Activated CD4-positive, alpha-beta T cell treated with anti-CD3 and anti-CD28 coated beads for 24 hours (primary cell): ENCODE data around the gene FUT7.
A peak's percentile ranks its signal among the peaks of the same experiment; 100 is the strongest.
"Not testable (repeated sequence)": the region's sequence is repeated elsewhere in the genome, so short reads cannot be mapped to it uniquely, and the experiment has no call there.

Experiments
- DNase-seq, 2 donors: peaks; one replicate each; pipeline ENCODE4 v3.0.0-alpha.2; 2020; ENCODE audit warnings: low read depth in 2 of 2

FUT7 gene

GRCh38 chr9:137004285-137004684 is 27.6 kb downstream of the FUT7 start:
- DNase-seq = not testable (repeated sequence)

DNA sequence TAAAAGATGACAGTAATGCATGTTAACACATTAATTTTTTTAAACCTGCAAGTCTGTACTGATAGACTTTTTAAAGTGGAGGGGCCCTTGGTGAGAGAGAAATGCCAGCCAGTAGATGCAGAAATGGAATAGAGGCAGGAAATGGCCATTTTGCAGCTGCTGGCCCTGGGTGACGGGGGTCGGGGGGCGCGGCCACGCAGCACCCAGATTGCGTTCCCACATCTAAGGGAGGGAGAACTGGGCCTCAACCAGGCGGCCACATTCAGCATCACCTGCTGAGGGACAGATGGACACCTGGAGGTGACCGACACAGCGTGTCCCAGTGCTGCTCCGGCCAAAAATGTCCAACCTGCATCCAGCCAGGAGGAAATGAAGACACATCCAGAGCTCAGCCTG is 29.2 kb downstream of the FUT7 start:
- no peak for DNase-seq

GRCh38 chr9:137001857-137002645 is 29.8 kb downstream of the FUT7 start:
- DNase-seq = no peak

GRCh38 chr9:137000177-137000930 is 31.5 kb downstream of the FUT7 start:
- no peak for DNase-seq

DNA sequence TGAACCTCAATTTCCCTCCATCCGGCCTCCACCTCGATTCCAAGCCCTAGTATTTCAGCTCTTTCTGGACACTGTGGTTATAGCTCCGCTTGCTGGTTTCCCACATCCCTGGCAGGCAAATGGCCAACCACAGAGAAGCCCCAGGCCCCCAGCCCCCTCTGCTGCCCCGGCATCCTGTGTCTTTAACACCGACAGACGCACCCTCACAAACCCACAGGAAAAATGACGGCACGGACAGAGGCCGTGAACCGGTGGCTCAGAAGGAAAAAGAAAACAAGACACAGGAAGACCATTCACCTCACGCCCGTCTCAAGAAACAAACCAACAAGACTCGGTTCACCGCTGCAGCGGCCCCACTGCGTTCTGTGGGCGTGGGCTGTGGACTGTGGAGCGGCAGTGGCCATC is 34.1 kb downstream of the FUT7 start:
- no peak for DNase-seq

GRCh38 chr9:136997371-136997770 is 34.5 kb downstream of the FUT7 start:
- DNase-seq = no peak

DNA sequence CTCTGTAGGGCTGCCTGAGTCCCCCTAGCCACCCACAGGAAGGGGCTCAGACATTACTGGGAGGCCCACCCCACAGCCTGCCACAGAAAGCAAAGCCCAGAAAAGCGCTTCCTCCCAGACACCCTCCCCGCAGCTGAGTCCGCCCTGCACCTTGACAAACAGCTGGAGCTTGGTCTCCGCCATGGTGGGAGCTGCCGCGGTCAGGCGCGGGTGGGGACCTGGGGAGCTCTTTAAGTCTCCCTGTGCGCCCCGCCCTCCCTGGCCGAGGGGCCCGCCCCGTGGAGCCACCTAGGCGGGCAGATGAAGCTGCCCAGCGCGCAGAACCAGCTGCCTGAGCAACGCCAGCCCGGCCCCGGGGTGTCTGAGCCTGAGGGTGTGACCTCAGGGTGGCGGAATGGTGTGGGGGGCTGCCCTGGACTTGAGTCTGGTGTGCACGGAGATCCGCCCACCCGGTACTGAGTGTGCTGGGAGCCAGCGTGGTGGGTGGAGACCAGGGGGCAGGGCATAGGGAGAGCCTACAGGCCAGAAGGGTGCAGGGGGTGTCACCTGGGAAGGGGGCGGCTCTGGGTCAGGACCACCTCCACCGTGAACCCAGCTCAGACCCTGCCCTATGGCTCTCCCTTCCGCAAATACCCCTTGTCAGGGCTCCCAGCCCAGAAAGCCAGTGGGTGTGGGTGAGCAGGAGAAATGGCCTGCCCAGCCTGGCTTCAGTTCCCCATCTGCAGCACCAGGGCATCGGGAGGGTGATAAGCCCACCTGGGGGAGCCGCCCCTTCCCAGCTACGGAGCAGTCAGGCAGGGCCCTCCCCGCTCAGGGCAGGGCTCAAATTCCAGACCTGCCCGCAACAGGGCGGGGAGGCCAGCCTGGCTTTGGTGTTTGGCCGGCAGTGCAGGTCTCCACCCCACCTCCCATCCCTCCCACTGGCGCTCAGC is 35.3 kb downstream of the FUT7 start, which contains the start of gene CLIC3:
Gene CLIC3, minus strand, starts transcription at position 208 of the 932 bp plus-strand sequence. Its CDS starts 25 bp downstream, at position 183.
- DNase-seq = no peak

DNA sequence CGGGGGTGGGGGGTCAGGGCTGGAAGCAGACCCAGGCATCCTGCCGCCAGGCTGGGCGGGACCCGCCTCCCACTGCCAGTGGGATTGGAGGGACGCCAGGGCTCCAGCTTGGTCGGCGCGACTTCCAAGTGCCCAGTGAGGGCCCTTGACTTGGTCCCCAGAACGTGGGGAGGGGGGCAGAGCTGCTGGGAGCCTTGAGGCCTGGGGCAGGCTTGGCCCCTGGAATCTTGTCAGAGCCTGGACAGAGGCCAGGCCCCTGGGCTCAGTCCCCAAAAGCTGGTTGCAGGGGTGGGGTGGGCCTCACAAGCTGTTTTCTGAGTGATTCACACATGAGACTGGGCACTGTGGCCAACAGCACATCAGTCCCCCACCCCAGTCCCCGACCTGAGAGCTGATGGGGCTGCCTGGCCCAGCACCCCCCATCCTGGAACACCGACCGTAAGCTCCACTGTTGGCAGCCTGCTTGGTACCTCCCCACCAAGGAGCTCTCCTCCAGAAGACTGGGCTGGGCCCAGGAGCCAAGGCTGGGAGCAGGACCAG is 36.0 kb downstream of the FUT7 start:
- DNase-seq = no peak

GRCh38 chr9:136995362-136995761 is 36.5 kb downstream of the FUT7 start:
- no peak for DNase-seq

DNA sequence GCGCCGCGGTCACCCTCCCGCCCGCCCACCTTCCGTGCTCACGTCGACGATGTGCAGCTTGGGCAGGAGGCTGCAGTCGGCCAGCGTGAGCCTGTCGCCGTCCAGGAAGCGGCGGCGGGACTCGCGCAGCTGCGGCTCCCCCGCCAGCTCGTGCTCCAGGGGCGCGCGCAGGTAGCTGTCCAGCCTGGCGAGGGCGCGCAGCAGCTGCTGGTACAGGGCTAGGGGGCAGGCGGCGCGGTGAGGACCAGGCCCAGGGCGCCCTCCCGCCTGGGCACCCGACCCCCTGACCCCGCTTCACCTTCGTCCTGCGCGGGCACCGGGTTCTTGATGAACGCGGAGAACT is 37.0 kb downstream of the FUT7 start:
- no peak for DNase-seq

- DNase-seq = no peak
Observed at GRCh38 chr9:136994180-136994887, 37.6 kb downstream of the FUT7 start.

GRCh38 chr9:136992819-136993369 is 39.0 kb downstream of the FUT7 start:
- DNase-seq = no peak

- peak; percentile 94 to 95 for DNase-seq
Observed at GRCh38 chr9:136991993-136992818, 39.7 kb downstream of the FUT7 start, which contains the start of gene PAXX. PAXX (plus strand) TSS chr9:136992422; CDS start chr9:136992444, 22 bp downstream.

GRCh38 chr9:136990242-136990911 is 41.5 kb downstream of the FUT7 start:
- no peak for DNase-seq

GRCh38 chr9:136988872-136989271 is 43.0 kb downstream of the FUT7 start:
- DNase-seq = no peak

DNA sequence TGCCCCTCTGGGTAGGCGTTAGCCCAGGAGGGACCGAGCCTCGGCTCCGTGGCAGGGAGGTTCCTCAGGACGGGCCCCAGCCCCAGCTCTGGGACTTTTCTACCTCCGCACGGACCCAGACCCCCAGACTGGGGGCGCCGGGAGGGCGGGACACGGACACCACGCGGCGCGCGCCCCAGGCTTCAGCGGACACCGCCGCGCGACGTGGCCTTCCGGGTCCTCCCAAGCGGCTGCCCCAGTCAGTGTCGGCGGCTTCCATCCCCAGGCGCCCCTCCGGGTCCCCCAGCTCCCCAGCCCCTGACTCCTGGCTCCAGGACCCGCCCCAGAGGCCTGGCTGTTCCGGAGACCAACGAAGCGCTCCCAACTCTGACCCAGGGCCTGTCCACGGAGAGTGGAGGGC is 46.0 kb downstream of the FUT7 start:
- no peak for DNase-seq

GRCh38 chr9:136985027-136985602 is 46.8 kb downstream of the FUT7 start:
- no peak for DNase-seq

DNA sequence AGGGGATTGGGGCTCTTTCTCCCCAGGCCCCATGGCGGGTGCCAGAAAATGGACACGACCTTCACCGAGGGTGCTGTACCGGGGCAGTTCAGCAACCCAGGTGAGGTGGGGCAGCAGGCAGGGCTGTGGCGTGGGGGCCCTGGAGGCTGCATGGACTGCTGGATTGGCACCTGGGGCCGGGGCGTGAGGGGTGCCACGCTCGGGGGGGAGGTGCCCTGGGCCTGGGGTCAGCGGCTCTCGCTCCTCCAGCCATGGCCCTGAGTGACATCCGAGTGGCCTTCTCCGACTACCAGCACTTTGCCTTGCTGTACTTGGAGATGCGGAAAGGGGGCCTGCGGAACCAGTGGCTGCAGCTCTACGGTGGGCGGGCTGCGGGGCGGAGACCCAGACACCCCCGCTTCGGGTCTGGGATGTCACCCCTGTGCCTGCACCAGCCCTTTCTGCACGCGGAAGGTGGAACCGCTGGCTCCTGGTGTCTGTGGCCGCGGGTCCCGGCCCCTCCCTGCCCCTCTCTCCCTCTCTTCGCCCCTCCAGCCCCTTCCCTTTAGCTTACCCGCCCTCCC is 47.3 kb downstream of the FUT7 start:
- no peak for DNase-seq
